GM12891 (cell line): ENCODE results near the gene ZNF182.
"Not testable (repeated sequence)": the region's sequence is repeated elsewhere in the genome, so short reads cannot be mapped to it uniquely, and the experiment has no call there.

ENCODE experiments used
- POLR2A ChIP-seq: IDR thresholded peaks from 2 replicates; pipeline ENCODE4 v1.6.1; 2011; ENCODE audit warnings: low read depth, low read length, control low read depth
- POLR2AphosphoS5 ChIP-seq: IDR thresholded peaks from 2 replicates; pipeline ENCODE4 v1.6.1; 2011; ENCODE audit warnings: low read depth, low read length, control low read depth
- TAF1 ChIP-seq: IDR thresholded peaks from 2 replicates; pipeline ENCODE4 v1.6.1; 2011; ENCODE audit warnings: low read depth, low read length, control low read depth

DNA sequence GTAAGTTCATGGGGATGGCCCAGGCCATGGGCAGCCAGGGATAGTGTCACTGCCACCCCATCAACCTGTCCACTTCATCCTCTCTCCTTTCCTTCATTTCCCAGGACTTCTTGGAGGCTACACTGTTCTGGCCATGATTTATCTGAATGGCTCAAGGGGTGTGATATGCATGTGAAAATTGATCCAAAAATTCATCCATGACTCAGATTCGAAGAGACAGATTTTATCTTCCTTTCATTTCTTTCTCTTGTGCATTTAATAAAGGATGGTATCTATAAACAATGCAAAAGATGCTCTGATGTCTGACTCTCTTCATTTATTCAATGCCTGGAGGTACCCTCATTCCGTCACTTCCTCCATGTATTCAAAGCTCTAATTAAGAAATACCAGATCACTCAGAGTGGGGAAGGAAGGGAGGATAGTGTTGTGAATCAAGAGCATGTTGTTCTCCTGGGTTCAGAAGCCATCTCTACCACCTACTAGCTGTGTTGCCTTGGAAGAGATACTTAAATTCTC is 5.7 kb upstream of the ZNF182 start:
- not testable (repeated sequence) for TF ChIP-seq POLR2AphosphoS5, TAF1, POLR2A
